IPS-18a (cell line): ENCODE results near the gene LZTR1.
"Not testable (repeated sequence)": the region's sequence is repeated elsewhere in the genome, so short reads cannot be mapped to it uniquely, and the experiment has no call there.

Source experiments
- H3K27ac ChIP-seq: one replicate; pipeline ENCODE4 v1.5.1; 2013; ENCODE audit warnings: low read length
- H3K27me3 ChIP-seq: one replicate; pipeline ENCODE4 v1.6.1; 2013; ENCODE audit warnings: mild to moderate bottlenecking, low read length; ENCODE audit not compliant: control insufficient read depth, insufficient read depth
- H3K36me3 ChIP-seq: one replicate; pipeline ENCODE4 v1.6.1; 2013; ENCODE audit warnings: low read depth, low read length; ENCODE audit not compliant: control insufficient read depth
- H3K4me1 ChIP-seq: one replicate; pipeline ENCODE4 v1.6.1; 2013; ENCODE audit warnings: low read depth, low read length; ENCODE audit not compliant: control insufficient read depth
- H3K4me3 ChIP-seq: one replicate; pipeline ENCODE4 v1.5.1; 2013; ENCODE audit warnings: low read length
- H3K9ac ChIP-seq: one replicate; pipeline ENCODE4 v1.6.1; 2013; ENCODE audit warnings: mild to moderate bottlenecking, low read length, moderate library complexity
- H3K9me3 ChIP-seq: one replicate; pipeline ENCODE4 v1.6.1; 2013; ENCODE audit warnings: low read depth, low read length; ENCODE audit not compliant: control insufficient read depth

Gene LZTR1

GRCh38 chr22:21030621-21031544 is 48.8 kb downstream of the LZTR1 start:
- H3K4me3 ChIP-seq, result no peak overlapping the region
- peaks cover 39% of the 10 kb centered on the region for H3K27me3 ChIP-seq
- H3K9me3 ChIP-seq, result no peaks in the 10 kb centered on the region
- H3K27ac ChIP-seq, result no peak overlapping the region
- no peak overlapping the region for H3K9ac ChIP-seq
- no peaks in the 10 kb centered on the region for H3K4me1 ChIP-seq
- no peaks in the 10 kb centered on the region for H3K36me3 ChIP-seq

- Histone ChIP-seq H3K27ac (no peak overlapping the region), H3K4me3 (peak overlapping the region; percentile 59), H3K9ac (no peak overlapping the region), H3K4me1 (no peaks in the 10 kb centered on the region), H3K9me3 (no peaks in the 10 kb centered on the region), H3K27me3 (peaks cover 39% of the 10 kb centered on the region), H3K36me3 (no peaks in the 10 kb centered on the region)
Measured at GRCh38 chr22:21031545-21032036, 49.5 kb downstream of the LZTR1 start.

- H3K27me3 ChIP-seq, result peaks cover 39% of the 10 kb centered on the region
- no peaks in the 10 kb centered on the region for H3K9me3 ChIP-seq
- no peaks in the 10 kb centered on the region for H3K4me1 ChIP-seq
- H3K36me3 ChIP-seq, result no peaks in the 10 kb centered on the region
- H3K27ac ChIP-seq, result no peak within 1 kb of the TSS
- H3K9ac ChIP-seq, result no peak within 1 kb of the TSS
- H3K4me3 ChIP-seq, result peak within 1 kb of the TSS; percentile 59
Measured at GRCh38 chr22:21032037-21032867, 50.2 kb downstream of the LZTR1 start, which contains the start of gene SLC7A4. SLC7A4 (minus strand) TSS chr22:21032561; CDS start chr22:21031812, 749 bp downstream.

DNA sequence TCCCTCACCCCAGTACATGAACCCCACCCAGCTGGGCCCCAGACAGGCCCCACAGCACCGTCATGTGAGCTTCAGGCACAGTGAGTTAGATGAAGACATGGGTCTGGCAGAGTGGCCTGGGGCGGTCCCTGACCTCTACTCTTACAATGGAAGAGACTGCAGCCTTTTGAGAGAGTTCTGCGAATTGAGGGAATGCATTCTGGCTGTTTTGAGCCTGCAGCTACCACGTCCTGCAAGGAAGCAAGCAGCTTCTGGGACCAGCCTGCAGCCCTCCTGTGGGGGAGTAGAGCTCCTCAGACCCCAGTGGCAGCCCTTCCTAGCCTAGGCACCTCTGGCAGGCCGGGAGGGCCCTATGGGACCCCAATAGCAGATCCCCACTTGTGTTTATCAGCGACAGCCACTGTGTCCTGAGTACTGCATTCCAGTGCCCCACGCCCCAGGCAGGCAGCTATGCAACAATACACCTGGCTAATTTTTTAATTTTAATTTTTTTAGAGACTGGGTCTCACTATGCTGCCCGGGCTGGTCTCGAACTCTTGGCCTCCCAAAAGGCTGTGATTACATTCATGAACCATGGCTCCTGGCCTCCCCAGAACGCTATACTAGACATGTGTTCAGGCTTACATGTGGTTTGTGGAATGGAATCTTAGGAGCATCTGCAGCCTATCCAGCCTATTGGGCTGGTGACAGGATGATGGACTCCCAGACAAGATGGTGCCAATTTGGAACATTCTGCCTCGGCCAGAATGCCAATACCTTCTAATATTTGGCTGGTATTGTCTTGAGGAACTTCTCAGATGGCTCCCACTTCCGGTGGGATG is 51.0 kb downstream of the LZTR1 start:
- H3K36me3 ChIP-seq, result no peaks in the 10 kb centered on the region
- no peak overlapping the region for H3K9ac ChIP-seq
- H3K27me3 ChIP-seq, result peaks cover 39% of the 10 kb centered on the region
- no peaks in the 10 kb centered on the region for H3K9me3 ChIP-seq
- H3K4me1 ChIP-seq, result no peaks in the 10 kb centered on the region
- H3K4me3 ChIP-seq, result peak overlapping the region; percentile 59
- H3K27ac ChIP-seq, result no peak overlapping the region

- no peaks in the 10 kb centered on the region for H3K36me3 ChIP-seq
- no peaks in the 10 kb centered on the region for H3K9me3 ChIP-seq
- peaks cover 39% of the 10 kb centered on the region for H3K27me3 ChIP-seq
- no peak overlapping the region for H3K9ac ChIP-seq
- no peaks in the 10 kb centered on the region for H3K4me1 ChIP-seq
- H3K4me3 ChIP-seq, result no peak overlapping the region
- no peak overlapping the region for H3K27ac ChIP-seq
Measured at GRCh38 chr22:21033895-21034294, 51.8 kb downstream of the LZTR1 start.

DNA sequence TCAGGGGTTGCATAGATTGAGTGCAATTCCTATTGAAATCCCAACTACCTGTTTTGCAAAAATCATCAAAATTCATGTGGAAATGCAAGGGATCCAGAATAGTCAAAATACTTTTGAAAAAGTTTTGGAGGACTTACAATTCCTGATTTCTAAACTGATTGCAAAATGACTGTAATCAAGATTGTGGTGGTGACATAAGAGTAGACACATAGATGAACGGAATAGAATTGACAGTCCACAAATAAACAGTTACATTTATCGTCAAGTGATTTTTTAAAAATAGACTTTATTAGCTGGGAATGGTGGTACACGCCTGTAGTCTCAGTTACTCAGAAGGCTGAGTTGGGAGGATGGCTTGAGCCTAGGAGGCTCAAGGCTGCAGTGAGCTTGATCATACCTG is 52.9 kb downstream of the LZTR1 start:
- no peaks in the 10 kb centered on the region for H3K36me3 ChIP-seq
- no peaks in the 10 kb centered on the region for H3K4me1 ChIP-seq
- H3K4me3 ChIP-seq, result no peak overlapping the region

DNA sequence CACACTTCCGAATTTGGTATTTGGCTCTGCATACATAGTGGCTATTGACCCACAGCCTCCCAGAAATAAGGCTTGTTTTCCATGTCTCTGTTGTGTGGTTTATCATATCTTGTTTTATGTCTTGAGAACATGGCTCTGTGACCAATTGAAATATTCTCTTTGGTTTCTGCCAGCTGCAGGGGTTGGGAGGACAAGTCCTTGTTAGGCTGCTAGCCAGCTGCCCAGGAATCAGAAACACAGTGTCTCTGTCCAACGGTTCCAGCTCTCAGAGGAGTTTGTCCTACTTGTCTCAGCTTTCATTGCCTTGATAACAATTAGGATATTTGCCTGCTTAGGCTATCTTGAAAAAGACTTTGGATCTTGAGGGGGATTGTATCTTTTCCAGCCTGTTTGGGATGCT is 56.3 kb downstream of the LZTR1 start:
- H3K9ac ChIP-seq, result no peak overlapping the region
- no peaks in the 10 kb centered on the region for H3K36me3 ChIP-seq
- H3K27me3 ChIP-seq, result peaks cover 6% of the 10 kb centered on the region
- H3K27ac ChIP-seq, result no peak overlapping the region
- no peaks in the 10 kb centered on the region for H3K4me1 ChIP-seq
- H3K9me3 ChIP-seq, result no peaks in the 10 kb centered on the region
- H3K4me3 ChIP-seq, result no peak overlapping the region

More for the DNA sequence above, 52.9 kb downstream of the LZTR1 start:
- Histone ChIP-seq H3K9ac (no peak overlapping the region), H3K9me3 (no peaks in the 10 kb centered on the region), H3K27ac (no peak overlapping the region), H3K27me3 (peaks cover 39% of the 10 kb centered on the region)

- H3K4me3 ChIP-seq, H3K4me1 ChIP-seq, H3K9me3 ChIP-seq, H3K36me3 ChIP-seq, H3K27me3 ChIP-seq, H3K27ac ChIP-seq, H3K9ac ChIP-seq: not testable (repeated sequence)
Measured at GRCh38 chr22:21039158-21039557, 57.1 kb downstream of the LZTR1 start.

- Histone ChIP-seq H3K27ac (no peak overlapping the region), H3K4me1 (peaks cover 5% of the 10 kb centered on the region), H3K4me3 (no peak overlapping the region), H3K9ac (no peak overlapping the region), H3K36me3 (no peaks in the 10 kb centered on the region), H3K9me3 (no peaks in the 10 kb centered on the region), H3K27me3 (no peaks in the 10 kb centered on the region)
Measured at GRCh38 chr22:21041937-21042336, 59.8 kb downstream of the LZTR1 start.

DNA sequence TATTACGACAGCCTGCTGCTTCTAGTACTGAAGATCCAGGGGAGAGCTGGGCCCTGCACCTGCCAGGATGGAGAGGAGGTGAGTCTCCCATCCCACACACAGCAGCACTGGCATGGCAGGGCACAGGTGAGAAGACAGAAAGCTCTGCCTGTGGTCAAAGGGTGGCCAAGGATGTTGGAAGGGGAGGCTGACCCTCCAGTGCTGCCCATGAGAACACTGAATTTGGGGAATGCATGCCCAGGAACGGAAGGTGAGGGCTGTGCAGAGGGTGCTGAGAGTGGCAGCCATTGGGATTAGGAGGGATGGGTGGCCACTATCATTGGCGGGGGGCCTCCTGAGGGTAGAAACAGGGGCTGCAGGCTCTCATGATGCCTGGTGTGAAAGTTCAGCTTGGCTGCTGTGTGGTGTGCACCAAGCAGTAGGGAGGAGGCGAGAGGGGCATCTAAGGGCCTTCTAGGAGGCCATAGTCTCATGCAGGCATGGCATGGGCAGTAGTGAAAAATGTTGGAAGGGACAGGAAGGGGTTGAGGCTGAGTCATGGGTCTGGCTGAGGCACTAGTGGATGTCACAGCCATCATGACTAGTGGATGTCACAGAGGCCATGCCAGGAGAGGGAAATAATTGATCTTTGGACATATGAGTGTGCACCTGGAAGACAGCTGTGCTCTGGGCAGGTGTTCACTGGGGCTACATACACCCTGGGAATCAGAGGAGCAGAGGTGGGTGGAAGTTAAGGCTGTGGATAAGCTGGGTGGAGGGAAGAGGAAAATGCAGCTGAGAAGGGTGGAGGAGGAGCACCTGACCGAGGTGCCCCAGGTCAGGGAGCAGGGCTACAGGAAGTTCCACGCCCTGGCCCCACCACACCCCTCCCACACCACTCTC is 61.1 kb downstream of the LZTR1 start:
- H3K4me1 ChIP-seq, result peaks cover 5% of the 10 kb centered on the region
- H3K36me3 ChIP-seq, result no peaks in the 10 kb centered on the region
- H3K4me3 ChIP-seq, result no peak overlapping the region
- no peaks in the 10 kb centered on the region for H3K9me3 ChIP-seq
- no peak overlapping the region for H3K27ac ChIP-seq
- no peaks in the 10 kb centered on the region for H3K27me3 ChIP-seq
- H3K9ac ChIP-seq, result no peak overlapping the region
